Activated CD8-positive, alpha-beta memory T cell treated with anti-CD3 and anti-CD28 coated beads, Interleukin-2, amount 10 ng/mL, durations not matched to agents 7 days and 5 days (primary cell): ENCODE data around the gene A3GALT2. TPM values are rescaled to one million over a fixed set of nuclear protein-coding genes. Genes with fewer than 3 reads are reported as not detected.
A peak's percentile ranks its signal among the peaks of the same experiment; 100 is the strongest.

Experiments
- ATAC-seq: fragments of 150-1000 bp; cut with Tn5 transposase; one replicate; pipeline ENCODE4 v1.10.0; 2021; ENCODE audit warnings: moderate library complexity
- CTCF ChIA-PET: fragments of 350-600 bp; sonication (Branson Sonifier 250); formaldehyde crosslinking; loops from one replicate; lab custom pipeline; 2021; ENCODE audit warnings: antibody characterized with exemption; lab: Charles Lee
- DNase-seq: peaks from one replicate; pipeline ENCODE4 v3.0.0-alpha.2; 2020
- H3K27ac Mint-ChIP-seq: one replicate; pipeline ENCODE4 v1.8.0; 2021; ENCODE audit warnings: mild to moderate bottlenecking, mixed read lengths
- H3K27me3 Mint-ChIP-seq: one replicate; pipeline ENCODE4 v1.8.0; 2021; ENCODE audit warnings: mixed read lengths
- H3K36me3 Mint-ChIP-seq: one replicate; pipeline ENCODE4 v1.8.0; 2021; ENCODE audit warnings: mild to moderate bottlenecking, mixed read lengths
- H3K4me1 Mint-ChIP-seq: one replicate; pipeline ENCODE4 v1.8.0; 2021; ENCODE audit warnings: mixed read lengths
- H3K4me3 Mint-ChIP-seq: one replicate; pipeline ENCODE4 v1.8.0; 2021; ENCODE audit warnings: mild to moderate bottlenecking, moderate library complexity, mixed read lengths
- H3K9me3 Mint-ChIP-seq: one replicate; pipeline ENCODE4 v1.8.0; 2022; ENCODE audit warnings: low read depth, mixed read lengths
- total RNA-seq, 2 experiments: library from RNA; stranded (reverse); gene quantifications; one replicate each; pipeline ENCODE4 v1.2.3, GENCODE V29; 2021

A3GALT2 gene
- total RNA-seq, 2 experiments from 2014 or later, result not detected

GRCh38 chr1:33360367-33360766, 39.5 kb upstream of the A3GALT2 start:
- H3K9me3 Mint-ChIP-seq, result no peaks in the 10 kb centered on the region
- no peak for ATAC-seq
- CTCF ChIA-PET, result interaction anchor here (1.1 to 1.4 kb wide), 4 partner anchors 9 to 65 kb away, joined by 3 to 7 read pairs (median 4); no protein-coding TSS in a partner anchor

GRCh38 chr1:33359931-33360330, 39.0 kb upstream of the A3GALT2 start:
- CTCF ChIA-PET, result interaction anchor here (0.9 to 1.4 kb wide), 4 partner anchors 8 to 64 kb away, joined by 3 to 7 read pairs (median 4); no protein-coding TSS in a partner anchor
- H3K27me3 Mint-ChIP-seq, result no peaks in the 10 kb centered on the region

More at GRCh38 chr1:33360367-33360766, 39.5 kb upstream of the A3GALT2 start:
- Mint-ChIP-seq H3K27ac (no peak overlapping the region), H3K27me3 (no peaks in the 10 kb centered on the region), H3K4me3 (no peak overlapping the region), H3K4me1 (peaks cover 4% of the 10 kb centered on the region), H3K36me3 (no peaks in the 10 kb centered on the region)
- DNase-seq, result no peak

GRCh38 chr1:33358795-33359503, 38.1 kb upstream of the A3GALT2 start:
- no peak overlapping the region for H3K4me3 Mint-ChIP-seq
- peaks cover 4% of the 10 kb centered on the region for H3K4me1 Mint-ChIP-seq
- H3K27ac Mint-ChIP-seq, result no peak overlapping the region
- CTCF ChIA-PET, result interaction anchor here (0.9 to 1.4 kb wide), 2 partner anchors 56 to 63 kb away, joined by 3 to 7 read pairs; no protein-coding TSS in a partner anchor
- H3K27me3 Mint-ChIP-seq, result no peaks in the 10 kb centered on the region
- no peak for ATAC-seq
- DNase-seq, result no peak
- no peaks in the 10 kb centered on the region for H3K36me3 Mint-ChIP-seq
- H3K9me3 Mint-ChIP-seq, result no peaks in the 10 kb centered on the region

More at GRCh38 chr1:33359931-33360330, 39.0 kb upstream of the A3GALT2 start:
- Mint-ChIP-seq H3K4me3 (no peak overlapping the region), H3K36me3 (no peaks in the 10 kb centered on the region), H3K27ac (no peak overlapping the region), H3K4me1 (peaks cover 4% of the 10 kb centered on the region), H3K9me3 (no peaks in the 10 kb centered on the region)
- no peak for DNase-seq
- ATAC-seq, result no peak

GRCh38 chr1:33358114-33358794, 37.4 kb upstream of the A3GALT2 start:
- H3K4me3 Mint-ChIP-seq, result no peak overlapping the region
- CTCF ChIA-PET, result interaction anchor here (2.0 kb wide), 1 partner anchor 63 kb away, joined by 10 read pairs; no protein-coding TSS in a partner anchor
- ATAC-seq (no peak), DNase-seq (no peak)
- no peaks in the 10 kb centered on the region for H3K9me3 Mint-ChIP-seq
- peaks cover 4% of the 10 kb centered on the region for H3K4me1 Mint-ChIP-seq
- no peaks in the 10 kb centered on the region for H3K36me3 Mint-ChIP-seq
- no peaks in the 10 kb centered on the region for H3K27me3 Mint-ChIP-seq
- H3K27ac Mint-ChIP-seq, result no peak overlapping the region

- H3K4me3 Mint-ChIP-seq, result no peak overlapping the region
- DNase-seq (no peak), ATAC-seq (no peak)
- CTCF ChIA-PET, result interaction anchor here (2.0 kb wide), 1 partner anchor 61 kb away, joined by 10 read pairs; no protein-coding TSS in a partner anchor
- no peaks in the 10 kb centered on the region for H3K27me3 Mint-ChIP-seq
- H3K9me3 Mint-ChIP-seq, result no peaks in the 10 kb centered on the region
- H3K4me1 Mint-ChIP-seq, result peaks cover 4% of the 10 kb centered on the region
- H3K27ac Mint-ChIP-seq, result no peak overlapping the region
- no peaks in the 10 kb centered on the region for H3K36me3 Mint-ChIP-seq
These were observed 36.2 kb upstream of the A3GALT2 start for GRCh38 chr1:33357099-33357498.

GRCh38 chr1:33354707-33355316, 33.9 kb upstream of the A3GALT2 start:
- H3K4me3 Mint-ChIP-seq, result no peak overlapping the region
- no peaks in the 10 kb centered on the region for H3K9me3 Mint-ChIP-seq
- no peaks in the 10 kb centered on the region for H3K27me3 Mint-ChIP-seq
- no peak overlapping the region for H3K27ac Mint-ChIP-seq
- DNase-seq, result no peak
- no peaks in the 10 kb centered on the region for H3K36me3 Mint-ChIP-seq
- no peak for ATAC-seq
- CTCF ChIA-PET, result interaction anchor here (1.3 to 1.6 kb wide), 2 partner anchors 58 to 59 kb away, joined by 3 to 4 read pairs; no protein-coding TSS in a partner anchor
- peaks cover 14% of the 10 kb centered on the region for H3K4me1 Mint-ChIP-seq

GRCh38 chr1:33353531-33353930, 32.6 kb upstream of the A3GALT2 start:
- Mint-ChIP-seq H3K4me1 (peaks cover 15% of the 10 kb centered on the region), H3K27me3 (no peaks in the 10 kb centered on the region), H3K9me3 (no peaks in the 10 kb centered on the region), H3K36me3 (peaks cover under 1% of the 10 kb centered on the region), H3K4me3 (no peak overlapping the region), H3K27ac (no peak overlapping the region)
- CTCF ChIA-PET, result interaction anchor here (1.3 kb wide), 1 partner anchor 58 kb away, joined by 4 read pairs; no protein-coding TSS in a partner anchor
- ATAC-seq (no peak), DNase-seq (no peak)

GRCh38 chr1:33351281-33351660, 30.4 kb upstream of the A3GALT2 start:
- CTCF ChIA-PET, result interaction anchor here (0.9 to 3.1 kb wide), 5 partner anchors 9 to 121 kb away, joined by 3 to 17 read pairs (median 4); no protein-coding TSS in a partner anchor
- H3K4me3 Mint-ChIP-seq, result no peak overlapping the region
- no peak for DNase-seq
- H3K27ac Mint-ChIP-seq, result no peak overlapping the region
- no peaks in the 10 kb centered on the region for H3K9me3 Mint-ChIP-seq
- H3K36me3 Mint-ChIP-seq, result peaks cover 13% of the 10 kb centered on the region
- ATAC-seq, result no peak
- H3K27me3 Mint-ChIP-seq, result no peaks in the 10 kb centered on the region
- peaks cover 38% of the 10 kb centered on the region for H3K4me1 Mint-ChIP-seq

- Mint-ChIP-seq H3K4me3 (peak overlapping the region; percentile 86), H3K27me3 (no peaks in the 10 kb centered on the region), H3K27ac (peak overlapping the region; percentile 91), H3K4me1 (peaks cover 40% of the 10 kb centered on the region), H3K36me3 (peaks cover 13% of the 10 kb centered on the region), H3K9me3 (no peaks in the 10 kb centered on the region)
- CTCF ChIA-PET, result interaction anchor here (1.0 to 3.1 kb wide), 7 partner anchors 9 to 223 kb away, joined by 3 to 17 read pairs (median 4); no protein-coding TSS in a partner anchor
- DNase-seq, result no peak
- ATAC-seq, result no peak
These were observed 29.8 kb upstream of the A3GALT2 start for GRCh38 chr1:33350611-33351280.

- no peaks in the 10 kb centered on the region for H3K27me3 Mint-ChIP-seq
- CTCF ChIA-PET, result interaction anchor here (0.6 to 3.1 kb wide), 10 partner anchors 10 to 737 kb away, joined by 3 to 17 read pairs (median 3); no protein-coding TSS in a partner anchor
- DNase-seq (peak; percentile 83), ATAC-seq (peak; percentile 88)
- peaks cover 13% of the 10 kb centered on the region for H3K36me3 Mint-ChIP-seq
- H3K9me3 Mint-ChIP-seq, result no peaks in the 10 kb centered on the region
- peak overlapping the region; percentile 86 for H3K4me3 Mint-ChIP-seq
- peaks cover 43% of the 10 kb centered on the region for H3K4me1 Mint-ChIP-seq
- peak overlapping the region; percentile 91 for H3K27ac Mint-ChIP-seq
These were observed 29.1 kb upstream of the A3GALT2 start for GRCh38 chr1:33349778-33350610.

- Mint-ChIP-seq H3K27me3 (no peaks in the 10 kb centered on the region), H3K36me3 (peaks cover 14% of the 10 kb centered on the region), H3K4me3 (peak overlapping the region; percentile 77), H3K27ac (peak overlapping the region; percentile 89), H3K4me1 (peaks cover 44% of the 10 kb centered on the region), H3K9me3 (no peaks in the 10 kb centered on the region)
- ATAC-seq (peak; percentile 46), DNase-seq (peak; percentile 70)
- CTCF ChIA-PET, result interaction anchor here (0.6 to 3.1 kb wide), 9 partner anchors 13 to 736 kb away, joined by 3 to 17 read pairs (median 3); no protein-coding TSS in a partner anchor
These were observed 28.3 kb upstream of the A3GALT2 start for GRCh38 chr1:33349081-33349759.
